Vagina (tissue), 2 donors: ENCODE measurements around the gene SMIM1.

Experiments
- CTCF ChIP-seq, 3 experiments: fragments of 450-650 bp in 2 of 3; fragments of 200-600 bp in 1 of 3; sonication (generic) in 1 of 3; IDR thresholded peaks; one replicate each; pipeline ENCODE4 v1.5.1; 2017 to 2019; ENCODE audit warnings: antibody characterized with exemption in 3 of 3, mild to moderate bottlenecking in 2 of 3, moderate library complexity in 2 of 3
- POLR2A ChIP-seq, 2 donors: fragments of 450-650 bp; IDR thresholded peaks; one replicate each; pipeline ENCODE4 v1.6.1; 2017; ENCODE audit warnings: antibody characterized with exemption in 2 of 2, mild to moderate bottlenecking in 2 of 2, moderate library complexity in 2 of 2
- POLR2AphosphoS5 ChIP-seq, 2 donors: sonication (generic); formaldehyde crosslinking; IDR thresholded peaks; one replicate each; pipeline ENCODE4 v1.9.0; 2017; ENCODE audit warnings: antibody characterized with exemption in 2 of 2, mild to moderate bottlenecking in 2 of 2, low read depth in 1 of 2; ENCODE audit not compliant: insufficient read depth in 1 of 2

DNA sequence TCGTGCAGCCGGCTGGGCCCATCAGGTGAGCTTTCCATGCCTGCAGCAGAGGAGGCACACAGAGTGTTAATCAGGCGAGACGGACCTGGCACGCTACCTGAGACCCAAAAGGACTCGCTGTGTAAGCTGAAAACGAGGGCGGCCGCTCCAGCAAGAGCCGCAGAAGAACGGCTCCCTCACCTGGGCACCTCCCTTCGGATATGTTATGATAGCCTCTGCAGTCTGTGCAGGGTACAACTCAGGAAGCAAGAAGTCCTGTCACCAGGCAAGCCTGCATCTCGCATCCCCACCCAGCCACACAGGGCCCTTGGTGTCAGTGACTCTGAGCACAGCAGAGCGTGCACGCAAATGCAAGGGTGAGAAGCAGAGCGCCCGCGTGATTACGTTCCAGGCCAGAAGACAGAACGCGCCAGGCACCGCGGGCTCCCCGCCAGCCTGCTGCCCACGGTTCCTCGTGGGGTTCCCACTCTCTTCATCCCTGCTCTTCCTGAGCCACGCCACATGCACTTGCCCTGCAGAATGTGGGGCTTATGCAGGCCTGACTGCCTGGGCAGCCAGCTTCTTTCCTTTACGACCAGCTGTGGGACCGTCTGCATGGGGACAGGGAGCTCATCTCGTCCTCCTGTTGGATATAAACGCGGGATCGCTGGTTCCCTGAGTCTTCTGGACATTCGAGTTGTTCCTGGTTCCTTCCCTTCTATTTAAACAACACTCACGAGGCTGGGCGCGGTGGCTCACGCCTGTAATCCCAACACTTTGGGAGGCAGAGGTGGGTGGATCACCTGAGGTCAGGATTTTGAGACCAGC is 44.0 kb downstream of the SMIM1 start:
- TF ChIP-seq CTCF (IDR thresholded peaks at IDR 0.05), result no peak
- no peak for TF ChIP-seq POLR2AphosphoS5 (IDR thresholded peaks at IDR 0.05; ENCODE audit: insufficient read depth in 1 of 2, low read depth in 1 of 2)
- TF ChIP-seq POLR2A (IDR thresholded peaks at IDR 0.05), result no peak
